ENCODE measurements around the gene MLN.

MLN gene

DNA sequence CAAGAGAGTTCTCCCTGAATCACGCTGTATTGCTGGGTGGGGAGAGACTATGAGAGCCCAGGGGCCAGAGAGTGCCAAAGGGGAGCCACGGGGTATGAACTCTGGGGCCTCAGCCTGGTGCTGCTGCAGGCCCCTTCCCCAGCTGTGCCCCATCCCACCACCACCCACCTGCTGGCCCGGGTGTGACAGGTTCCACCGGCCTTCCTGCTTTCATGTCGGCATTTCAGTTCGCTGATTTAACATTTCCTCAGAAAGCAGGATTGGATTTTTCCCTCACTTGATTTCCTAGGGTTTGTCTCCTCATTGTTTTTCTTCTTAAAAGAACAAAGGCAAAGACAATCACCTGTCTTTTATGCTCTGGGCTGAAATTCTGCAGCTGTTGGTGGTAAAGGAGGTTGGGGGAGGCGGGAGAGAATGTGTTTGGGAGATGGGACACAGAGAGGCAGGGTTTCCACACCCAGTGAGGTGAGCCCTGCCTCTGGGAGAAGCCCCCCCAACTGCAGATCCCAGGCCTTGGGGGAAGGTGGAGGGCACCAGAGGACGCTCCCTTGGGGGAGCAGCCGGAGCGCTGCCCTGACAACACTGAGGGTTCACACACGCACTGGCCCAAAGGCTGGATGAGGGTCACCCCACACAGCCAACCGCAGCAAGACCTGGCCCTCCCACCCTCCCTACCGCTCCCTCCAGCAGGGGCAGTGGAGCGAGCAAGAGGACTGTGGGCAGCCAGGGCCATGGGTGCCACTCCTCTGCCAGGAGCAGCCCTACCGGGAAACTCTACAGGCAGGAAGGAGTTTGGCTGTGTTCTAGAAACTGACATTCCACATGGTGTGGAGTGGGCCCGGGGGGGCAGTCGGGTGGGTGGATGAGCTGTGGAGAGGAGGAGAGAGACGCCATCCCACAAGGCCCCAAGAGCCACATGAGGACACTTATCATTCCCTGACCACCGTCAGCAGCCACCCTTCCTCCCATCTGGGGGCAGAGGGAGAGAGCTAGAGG is 10.5 kb upstream of the MLN start:
- no peak for DNase-seq (ENCODE audit: low spot score)

DNA sequence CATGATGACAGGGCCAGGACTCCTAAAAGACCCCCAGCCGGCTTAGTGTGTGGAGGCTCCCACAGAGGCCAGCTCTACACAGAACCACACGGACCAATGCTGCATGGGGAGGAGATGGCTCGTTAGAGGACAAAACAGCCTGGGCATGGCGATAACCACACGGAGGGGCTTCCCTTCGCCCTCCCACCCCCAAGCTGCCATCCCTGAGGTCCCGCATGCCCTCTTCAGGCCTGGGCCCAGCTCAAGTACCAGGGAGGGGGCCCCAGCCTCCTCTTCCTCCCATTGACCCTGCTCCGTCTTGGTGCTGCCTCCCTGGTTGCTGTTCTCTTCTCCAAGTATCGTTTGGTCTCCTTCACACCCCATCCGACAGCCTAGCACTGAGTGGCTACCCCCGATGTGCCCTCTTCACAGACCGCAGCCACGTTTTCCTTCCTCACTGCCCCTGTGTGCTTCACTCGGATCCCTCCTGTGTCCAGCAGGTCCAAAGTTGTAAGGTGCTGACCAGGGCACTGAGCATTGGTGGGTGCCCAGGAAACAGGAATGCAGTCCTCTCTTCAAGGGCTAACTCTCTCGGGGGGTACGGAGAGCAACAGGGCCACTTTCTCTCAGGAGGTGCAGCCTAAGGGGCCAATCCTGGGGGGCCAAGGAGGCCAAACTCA is 9.6 kb upstream of the MLN start:
- no peak for DNase-seq (ENCODE audit: low spot score)

- no peak for DNase-seq (ENCODE audit: low spot score)
Measured at GRCh38 chr6:33812669-33813068, 8.9 kb upstream of the MLN start.

DNA sequence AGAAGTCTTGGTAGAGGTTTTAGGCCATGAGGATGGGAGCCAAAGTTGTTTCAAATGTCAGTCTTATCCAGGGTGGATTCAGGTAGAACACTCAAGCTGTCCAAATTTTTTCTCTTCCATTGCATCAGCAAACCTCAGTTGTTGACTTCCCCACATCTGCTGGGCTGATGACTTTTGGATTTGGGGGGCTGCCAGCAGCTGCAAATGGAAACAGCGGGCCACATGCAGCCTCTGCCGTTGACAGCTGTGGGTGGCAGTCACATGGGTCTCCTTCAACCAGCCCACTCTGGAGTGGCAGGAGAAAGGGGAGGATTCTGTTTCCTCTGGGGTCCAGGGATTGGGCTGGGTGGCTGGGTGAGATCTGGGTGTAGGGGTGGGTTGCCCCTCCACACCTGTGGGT is 5.8 kb upstream of the MLN start:
- no peak for DNase-seq (ENCODE audit: low spot score)

DNA sequence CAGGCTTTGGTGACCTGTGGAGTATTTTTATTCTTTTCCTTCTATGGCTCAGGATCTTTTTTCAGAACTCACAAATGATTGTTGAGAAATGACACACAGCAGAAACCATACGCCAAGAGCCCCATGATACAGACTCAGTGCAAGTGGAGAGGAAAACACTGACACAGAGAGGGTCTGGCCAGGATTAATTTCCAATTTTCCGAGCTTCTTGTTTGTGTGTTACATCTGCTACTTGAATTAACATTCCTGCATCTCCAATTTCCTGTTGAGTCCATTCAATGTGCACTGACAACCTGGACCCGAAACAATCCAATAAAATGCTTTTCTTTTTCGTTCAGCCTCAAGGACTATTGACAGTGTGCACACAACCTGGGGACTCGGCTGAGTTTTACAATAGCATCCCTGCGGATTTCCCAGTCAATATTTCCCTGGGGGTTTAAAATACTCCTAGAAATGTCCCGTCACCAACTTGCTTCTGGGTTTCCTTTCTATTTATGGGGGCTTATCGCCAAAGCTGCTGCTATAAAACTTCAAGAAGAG is 4.9 kb upstream of the MLN start:
- no peak for DNase-seq (ENCODE audit: low spot score)

GRCh38 chr6:33807606-33808005 is 3.8 kb upstream of the MLN start:
- DNase-seq (ENCODE audit: low spot score) = no peak

DNA sequence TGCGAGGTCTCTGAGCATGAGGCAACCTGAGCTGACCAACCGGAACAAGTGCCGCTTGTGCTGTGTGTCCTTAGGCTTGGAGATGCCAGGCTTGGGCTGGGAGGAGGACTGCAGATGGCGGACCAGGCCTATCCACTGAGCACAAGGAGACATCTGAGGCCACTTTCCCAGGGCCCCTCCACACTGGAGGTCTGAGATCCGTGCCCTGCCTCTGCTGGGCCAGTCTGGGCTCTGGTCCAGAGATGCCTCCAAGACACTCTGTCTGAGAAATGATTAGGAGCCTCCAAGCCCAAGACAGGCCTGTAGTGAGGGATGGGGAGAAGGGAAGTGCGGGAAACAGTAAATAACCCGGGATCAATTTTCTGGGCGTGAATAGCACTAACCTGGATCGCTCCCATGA is 3.0 kb upstream of the MLN start:
- DNase-seq (ENCODE audit: low spot score) = no peak

- DNase-seq (ENCODE audit: low spot score) = no peak
Measured at GRCh38 chr6:33802186-33802958, 1.4 kb downstream of the MLN start.

- DNase-seq (ENCODE audit: low spot score) = no peak
Measured at GRCh38 chr6:33801611-33802010, 2.2 kb downstream of the MLN start.

- DNase-seq (ENCODE audit: low spot score) = no peak
Measured at GRCh38 chr6:33800248-33800969, 3.4 kb downstream of the MLN start.

DNA sequence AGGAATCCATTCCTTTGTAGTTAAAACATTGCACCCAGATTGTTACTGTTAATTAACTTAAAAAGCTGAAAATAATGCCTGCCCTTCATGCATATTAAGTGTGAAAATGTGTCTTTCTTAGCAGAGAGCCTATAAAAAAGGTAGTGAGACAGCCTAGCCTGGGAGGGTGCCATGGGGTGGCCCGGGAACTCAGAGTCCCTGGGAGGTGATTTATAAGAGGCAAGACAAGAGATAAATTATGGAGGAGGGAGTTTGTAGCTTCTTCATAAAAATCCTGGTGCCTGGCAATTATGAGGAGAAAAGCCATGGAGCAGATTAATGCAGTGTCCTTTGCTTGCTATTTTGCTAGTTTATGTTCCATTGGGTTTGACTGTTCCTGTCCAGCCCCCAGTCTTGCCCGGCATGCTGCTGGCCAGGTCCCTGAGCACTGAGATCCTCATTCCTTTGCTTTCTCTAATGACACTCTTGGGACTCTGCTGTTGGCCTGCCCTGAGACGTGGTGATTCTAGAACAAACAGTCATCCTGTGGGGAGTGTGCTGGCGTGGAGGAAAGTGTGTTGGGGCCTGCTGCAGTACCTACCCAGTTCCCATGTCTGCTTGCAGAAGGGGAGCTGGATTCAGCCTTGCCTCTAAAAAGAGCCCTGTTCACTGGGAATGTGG is 4.2 kb downstream of the MLN start:
- DNase-seq (ENCODE audit: low spot score) = no peak

GRCh38 chr6:33798343-33798848 is 5.4 kb downstream of the MLN start:
- no peak for DNase-seq (ENCODE audit: low spot score)

DNA sequence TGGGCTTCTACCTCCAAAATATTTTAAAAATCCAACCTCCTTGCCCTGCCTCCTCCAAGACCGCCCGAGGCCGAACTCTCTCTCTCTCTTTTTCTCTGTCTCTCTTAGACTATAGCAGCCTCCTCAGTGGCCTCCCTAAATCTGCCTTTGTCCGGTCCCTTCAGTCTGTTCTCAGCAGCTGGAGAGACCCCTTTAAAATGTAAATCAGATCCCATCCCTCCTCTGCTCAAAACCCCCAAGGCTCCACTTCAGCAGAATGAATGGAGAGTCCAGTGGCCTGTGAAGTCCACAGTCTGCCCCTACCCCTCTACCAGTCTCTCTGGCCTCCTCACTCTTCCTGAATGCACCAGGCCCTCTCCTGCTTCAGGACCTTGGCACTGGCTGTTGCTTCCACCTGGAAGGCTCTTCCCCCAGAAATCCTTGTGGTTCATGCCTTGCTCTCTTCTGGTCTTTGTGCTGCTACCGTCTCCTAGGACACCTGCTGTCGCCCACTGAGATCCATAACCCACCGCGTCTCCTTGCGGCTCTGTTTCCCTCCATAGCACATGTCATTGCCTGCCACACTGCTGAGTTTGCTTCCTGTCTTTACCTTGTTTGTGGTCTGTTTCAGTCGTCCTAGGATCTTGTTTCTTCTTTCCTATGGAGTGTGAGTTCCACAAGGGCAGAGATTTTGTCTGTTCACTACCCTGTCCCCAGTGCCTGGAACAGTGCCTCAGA is 6.0 kb downstream of the MLN start:
- no peak for DNase-seq (ENCODE audit: low spot score)

DNA sequence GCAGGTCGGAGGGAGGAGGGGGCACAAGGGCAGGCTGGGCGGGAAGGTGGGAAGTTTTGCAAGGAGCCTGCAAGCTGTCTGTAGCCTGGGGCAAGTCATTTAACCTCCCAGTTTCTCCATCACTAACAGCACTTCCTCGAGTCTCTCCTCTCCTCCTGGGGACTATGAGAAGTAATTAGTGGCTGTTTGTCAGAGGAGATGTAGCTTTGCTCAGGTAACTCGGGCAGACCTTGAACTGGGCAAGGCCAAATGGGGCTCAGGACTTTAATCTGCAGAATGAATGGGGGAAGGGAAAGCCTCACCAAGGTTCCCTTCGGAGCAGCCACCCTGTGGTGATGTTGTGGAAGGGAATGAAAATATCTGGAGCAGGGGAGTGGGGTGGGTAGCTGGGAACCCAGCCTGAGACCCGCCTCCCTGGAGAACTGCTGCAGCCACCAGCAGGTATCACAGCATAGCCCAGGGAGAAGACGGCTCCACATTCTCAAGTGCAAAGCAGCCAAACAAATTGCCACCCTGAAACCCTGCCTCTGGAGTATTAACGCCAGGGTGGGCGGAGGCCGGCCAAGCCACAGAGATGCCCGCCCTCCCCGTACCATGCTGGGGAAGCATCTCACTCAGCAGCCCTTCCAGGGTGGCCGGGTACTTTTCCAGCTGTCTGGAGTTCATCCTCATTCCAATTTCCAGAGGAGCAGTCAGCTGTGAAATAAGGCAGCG is 8.7 kb downstream of the MLN start:
- no peak for DNase-seq (ENCODE audit: low spot score)

- no peak for DNase-seq (ENCODE audit: low spot score)
Measured at GRCh38 chr6:33792981-33793380, 10.8 kb downstream of the MLN start.

GRCh38 chr6:33791620-33792019 is 12.2 kb downstream of the MLN start:
- no peak for DNase-seq (ENCODE audit: low spot score)

DNA sequence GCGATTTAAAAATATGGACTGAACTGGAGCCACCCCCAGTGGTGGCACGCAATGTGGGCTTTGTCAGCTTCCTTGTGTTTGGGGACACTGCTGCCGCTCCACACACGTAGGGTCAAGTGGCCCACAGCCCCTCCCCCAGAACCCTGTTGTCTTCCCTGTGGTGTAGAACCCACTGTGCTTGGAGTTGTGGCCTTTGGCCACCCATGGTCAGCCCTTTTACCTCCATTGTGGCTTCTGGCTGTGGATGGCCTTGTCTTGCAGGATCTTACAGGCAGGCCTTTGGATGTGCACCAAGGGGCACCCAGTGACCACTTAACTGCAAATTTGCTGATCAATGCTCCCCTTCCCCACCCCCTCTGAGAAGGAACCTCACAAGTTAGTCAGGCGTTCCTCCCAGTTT is 12.9 kb downstream of the MLN start:
- DNase-seq (ENCODE audit: low spot score) = no peak

GRCh38 chr6:33790379-33790778 is 13.4 kb downstream of the MLN start:
- no peak for DNase-seq (ENCODE audit: low spot score)

GRCh38 chr6:33789550-33789895 is 14.3 kb downstream of the MLN start:
- DNase-seq (ENCODE audit: low spot score) = no peak

All from left forelimb (tissue), 1 donor.